NCI-H2196 treated with DMSO at 0.1 percent for 48 hours (cell line): ENCODE data around the gene CLOCK.
A peak's percentile ranks its signal among the peaks of the same experiment; 100 is the strongest.

Experiments
- DNase-seq: peaks from one replicate; lab custom pipeline; 2025; ENCODE audit not compliant: unreplicated experiment; lab: John Stamatoyannopoulos, UW

The CLOCK gene

DNA sequence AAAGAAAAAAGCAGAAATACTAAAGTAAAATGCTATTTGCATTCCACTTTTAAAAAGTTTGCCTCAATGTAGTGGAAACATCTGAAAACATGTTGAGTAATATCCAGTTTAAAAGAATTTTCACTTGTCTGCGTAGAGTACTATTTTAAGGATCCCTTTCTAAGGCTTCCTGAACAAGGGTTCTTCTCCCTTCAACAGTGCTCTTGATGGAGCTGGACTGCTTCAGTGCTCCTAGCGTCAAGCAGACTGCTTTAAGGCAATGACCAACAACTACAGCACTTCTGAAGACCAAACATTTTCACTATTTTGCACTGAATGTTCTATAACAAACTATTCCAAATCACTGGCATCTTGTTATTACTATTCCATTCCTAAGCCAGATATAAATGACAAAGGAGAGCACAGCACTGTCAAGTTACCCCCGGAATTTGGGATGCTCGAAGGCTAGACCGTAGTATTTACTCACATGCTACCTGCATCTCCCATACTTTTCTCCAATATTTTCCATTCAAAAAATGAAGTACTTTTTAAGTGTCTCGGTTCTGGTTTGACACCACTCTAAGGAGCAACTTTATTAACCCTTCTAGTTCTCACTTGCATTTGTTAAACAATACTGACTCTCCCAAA, 114.9 kb downstream of the CLOCK start:
- DNase-seq: no peak

DNA sequence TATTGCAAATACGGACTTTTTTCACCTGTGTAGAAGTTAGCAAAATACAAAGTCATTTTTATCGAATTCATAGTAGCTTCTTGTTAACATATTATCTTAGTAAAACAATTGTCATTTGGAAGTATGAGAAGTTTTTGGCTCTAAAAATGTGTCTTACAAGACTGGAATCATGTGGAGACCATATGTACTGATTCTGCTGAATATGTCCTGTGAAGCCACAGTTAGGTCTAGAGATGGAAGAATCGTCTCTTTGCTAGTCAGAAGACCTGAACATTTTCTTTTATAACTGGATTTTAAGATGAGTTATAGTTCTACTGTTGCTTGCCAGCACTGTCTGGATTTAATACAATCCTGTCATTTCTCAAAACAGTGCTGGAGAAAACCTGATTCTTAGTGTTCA, 121.9 kb downstream of the CLOCK start:
- DNase-seq: no peak

DNA sequence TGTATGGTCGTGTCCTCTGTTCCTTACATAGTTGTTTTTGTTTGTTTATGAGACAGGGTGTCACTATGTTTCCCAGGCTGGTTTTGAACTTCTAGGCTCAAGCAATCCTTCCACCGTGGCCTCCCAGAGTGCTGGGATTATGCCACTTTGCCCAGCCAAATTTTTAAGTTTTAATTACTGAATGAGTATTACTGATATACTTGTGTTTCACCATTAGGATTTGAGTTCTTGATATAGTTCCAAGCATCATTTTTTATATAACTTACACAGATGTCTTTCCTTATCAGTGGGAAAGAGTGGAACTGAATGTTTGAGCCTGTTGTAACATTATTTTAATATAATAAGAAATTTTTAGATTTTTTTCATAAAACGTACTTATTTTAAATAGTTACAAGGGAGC, 130.5 kb downstream of the CLOCK start:
- no peak for DNase-seq

DNA sequence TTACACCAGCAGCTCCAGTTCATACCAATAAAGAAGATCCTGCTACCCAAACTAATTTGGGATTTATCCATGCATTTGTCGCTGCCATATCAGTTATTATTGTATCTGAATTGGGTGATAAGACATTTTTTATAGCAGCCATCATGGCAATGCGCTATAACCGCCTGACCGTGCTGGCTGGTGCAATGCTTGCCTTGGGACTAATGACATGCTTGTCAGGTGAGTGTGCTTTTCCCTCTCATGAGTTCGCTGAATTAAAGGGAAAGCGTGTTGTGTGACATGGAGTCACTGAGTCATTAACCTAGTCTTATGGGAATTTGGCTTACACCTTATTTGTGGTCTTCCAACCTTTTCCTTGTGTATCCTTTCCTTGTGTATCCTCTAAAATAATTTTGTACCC, 135.1 kb downstream of the CLOCK start:
- DNase-seq: no peak

DNA sequence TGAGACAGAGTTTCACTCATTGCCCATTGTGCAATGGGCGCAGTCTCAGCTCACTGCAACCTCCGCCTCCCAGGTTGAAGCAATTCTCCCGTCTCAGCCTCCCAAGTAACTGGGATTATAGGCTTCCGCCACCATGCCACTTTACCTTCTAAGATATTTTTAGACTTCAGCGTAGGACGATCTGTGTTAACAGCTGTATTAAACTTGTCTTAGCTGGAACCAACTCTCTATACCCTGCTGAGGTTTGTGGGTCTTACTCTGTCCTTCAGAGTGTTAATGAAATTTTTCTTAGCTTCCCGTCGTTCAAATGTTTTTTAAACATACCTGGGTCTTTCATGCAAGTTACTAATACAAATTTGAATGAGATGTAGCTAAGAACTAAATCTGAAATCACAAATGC, 136.3 kb downstream of the CLOCK start:
- no peak for DNase-seq

DNA sequence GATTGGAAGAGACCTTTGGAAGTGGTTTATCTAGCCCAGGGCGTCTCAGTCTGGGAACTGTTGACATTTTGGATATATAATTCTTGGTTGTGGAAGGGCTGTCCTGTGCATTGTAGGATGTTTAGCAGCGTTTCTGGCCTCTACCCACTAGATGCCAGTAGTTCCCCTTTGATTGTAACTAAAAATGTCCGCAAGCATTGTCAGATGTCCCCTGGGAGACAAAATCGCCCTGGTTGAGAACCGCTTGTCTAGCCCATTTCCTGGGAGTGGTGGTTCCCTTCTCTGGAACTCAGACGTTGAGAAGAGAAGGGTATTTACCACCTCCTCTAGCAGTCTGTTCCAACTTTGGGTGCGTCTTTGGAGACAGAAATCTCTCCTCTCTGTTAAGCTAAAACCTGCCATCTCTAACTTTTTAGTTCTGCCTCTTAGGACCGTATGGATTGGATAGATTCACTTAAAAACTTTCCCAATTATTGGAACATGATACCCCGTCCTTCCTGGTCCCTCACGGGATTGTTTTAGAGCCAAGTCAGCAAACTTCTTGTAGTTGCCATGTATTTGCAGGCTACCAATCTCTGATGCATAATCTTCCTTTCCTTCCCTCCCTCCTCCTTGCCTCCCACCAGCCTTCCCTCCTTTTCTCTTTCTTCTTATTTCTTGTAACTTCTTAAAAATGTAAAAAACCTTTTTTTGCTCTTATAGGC, 137.1 kb downstream of the CLOCK start:
- DNase-seq: no peak

DNA sequence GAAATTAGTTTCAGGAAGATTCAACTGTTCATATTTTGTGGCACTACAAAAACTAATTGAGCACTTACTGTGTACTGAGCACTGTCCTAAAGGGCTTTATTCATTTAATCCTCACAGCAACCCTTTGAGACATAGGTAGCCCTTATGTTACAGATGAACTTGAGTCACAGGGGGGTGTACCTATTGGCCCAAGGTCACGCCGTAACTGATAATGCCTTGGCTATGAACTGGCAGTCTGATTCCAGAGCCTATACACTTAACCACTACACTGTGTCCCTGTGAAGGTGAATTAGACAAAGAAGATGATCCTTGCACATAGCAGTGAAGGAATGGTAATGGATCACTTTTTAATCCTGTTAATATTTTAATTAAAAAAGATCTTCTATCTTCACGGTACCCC, 138.9 kb downstream of the CLOCK start:
- DNase-seq: no peak

DNA sequence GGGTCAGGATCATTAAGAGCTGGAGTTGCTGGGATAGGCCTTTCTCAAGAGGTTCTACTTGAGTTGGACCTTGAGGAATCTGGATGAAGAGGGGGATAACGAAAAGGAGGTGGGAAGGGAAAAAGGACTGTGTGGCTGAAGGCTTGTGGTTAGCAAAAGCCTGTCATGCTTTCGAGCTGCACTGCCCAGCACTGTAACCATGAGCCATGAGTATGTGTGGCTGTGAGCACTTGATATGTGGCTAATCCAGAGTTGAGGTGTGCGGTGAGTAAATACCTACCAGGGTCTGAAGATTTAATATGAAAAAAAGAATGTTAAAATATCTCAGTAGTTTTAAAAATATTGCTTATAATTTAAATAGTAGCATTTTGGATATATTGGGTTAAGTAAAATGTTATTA, 139.6 kb downstream of the CLOCK start:
- no peak for DNase-seq

DNA sequence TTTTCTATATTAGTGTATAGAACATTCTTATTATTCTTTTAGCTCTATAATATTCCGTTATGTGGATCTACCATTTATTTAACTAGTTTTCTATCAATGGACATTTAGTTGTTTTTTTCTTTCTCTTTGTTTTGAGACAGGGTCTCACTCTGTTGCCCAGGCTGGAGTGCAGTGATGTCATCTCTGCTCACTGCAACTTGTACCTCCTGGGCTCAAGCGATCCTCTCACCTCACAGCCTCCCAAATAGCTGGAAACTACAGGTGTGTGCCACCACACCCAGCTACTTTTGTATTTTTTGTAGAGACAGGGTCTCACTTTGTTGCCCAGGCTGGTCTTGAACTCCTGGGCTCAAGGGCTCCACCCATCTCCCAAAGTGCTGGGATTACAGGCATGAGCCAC, 140.2 kb downstream of the CLOCK start:
- no peak for DNase-seq

DNA sequence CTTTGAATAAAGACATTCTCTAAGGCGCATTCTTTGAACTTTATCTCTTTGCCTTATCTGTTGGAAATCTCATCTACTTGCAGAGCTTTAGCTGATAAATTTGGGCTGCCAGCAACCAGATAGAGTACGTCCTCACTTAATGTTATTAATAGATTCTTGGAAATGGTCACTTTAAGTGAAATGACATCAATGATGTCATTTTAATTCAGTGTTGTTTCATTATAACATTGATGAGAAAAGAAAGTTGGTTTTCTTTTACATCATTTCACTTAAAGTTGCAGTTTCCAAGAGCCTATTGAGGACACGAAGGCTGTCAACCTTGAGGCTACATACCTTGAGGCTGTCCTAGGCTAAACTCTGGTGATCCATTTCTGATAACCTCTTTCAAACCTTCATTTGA, 141.6 kb downstream of the CLOCK start:
- DNase-seq: no peak

DNA sequence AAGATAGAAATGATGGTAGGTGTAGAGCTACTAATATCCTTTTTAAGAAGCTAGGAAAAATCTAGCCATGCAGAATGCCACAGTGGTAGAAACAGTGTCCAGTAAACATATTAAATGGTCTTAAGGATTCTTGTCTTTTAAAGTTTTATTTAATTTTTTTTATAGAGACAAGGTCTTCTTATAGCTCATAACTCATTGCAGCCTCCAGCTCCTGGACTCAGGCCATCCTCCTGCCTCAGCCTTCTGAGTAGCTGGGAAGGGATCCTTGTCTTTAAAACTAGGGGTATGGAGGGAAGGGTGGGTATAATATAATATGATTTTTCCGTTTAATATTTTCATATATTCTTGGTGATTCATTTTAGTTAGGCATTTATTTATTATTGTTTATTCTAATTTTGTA, 147.1 kb downstream of the CLOCK start:
- DNase-seq: no peak

DNA sequence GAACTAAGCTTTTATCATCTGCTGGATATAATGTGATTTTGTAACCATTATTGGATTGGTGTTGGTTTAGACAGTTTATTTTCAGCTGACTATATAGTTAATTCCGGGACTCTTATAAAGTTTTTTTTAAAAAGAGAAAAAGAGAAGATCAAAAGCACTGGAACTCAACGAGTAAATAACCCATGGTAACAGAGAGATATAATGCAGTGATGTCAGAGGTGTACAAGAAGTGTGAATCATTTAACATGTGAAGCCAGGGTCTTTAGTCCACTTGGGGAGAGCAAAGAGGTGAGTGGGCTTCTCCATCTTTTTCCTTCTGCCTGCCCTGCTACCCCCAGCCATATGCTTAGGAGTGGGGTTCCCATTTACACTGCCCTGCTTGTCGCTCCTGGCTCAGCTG, 147.7 kb downstream of the CLOCK start:
- no peak for DNase-seq

DNA sequence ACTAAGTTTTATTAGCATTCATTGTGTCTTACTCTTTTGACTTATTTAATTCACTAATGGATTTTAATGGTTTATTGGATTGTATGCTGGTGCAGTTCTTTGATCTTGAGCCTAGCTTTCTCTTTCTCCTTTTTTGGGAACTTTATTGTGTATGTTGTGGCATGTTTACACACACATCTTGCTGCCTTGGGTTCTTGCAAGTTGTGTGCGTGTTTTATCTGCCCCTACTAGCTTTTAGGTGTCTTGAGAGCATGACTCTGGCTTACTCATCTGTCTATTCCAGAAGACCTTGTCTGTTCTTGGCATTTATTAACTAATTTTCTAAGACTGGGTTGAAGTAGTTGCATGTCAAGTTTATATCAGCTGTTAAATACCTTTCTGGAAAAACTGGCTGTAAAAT, 148.2 kb downstream of the CLOCK start:
- DNase-seq: no peak

DNA sequence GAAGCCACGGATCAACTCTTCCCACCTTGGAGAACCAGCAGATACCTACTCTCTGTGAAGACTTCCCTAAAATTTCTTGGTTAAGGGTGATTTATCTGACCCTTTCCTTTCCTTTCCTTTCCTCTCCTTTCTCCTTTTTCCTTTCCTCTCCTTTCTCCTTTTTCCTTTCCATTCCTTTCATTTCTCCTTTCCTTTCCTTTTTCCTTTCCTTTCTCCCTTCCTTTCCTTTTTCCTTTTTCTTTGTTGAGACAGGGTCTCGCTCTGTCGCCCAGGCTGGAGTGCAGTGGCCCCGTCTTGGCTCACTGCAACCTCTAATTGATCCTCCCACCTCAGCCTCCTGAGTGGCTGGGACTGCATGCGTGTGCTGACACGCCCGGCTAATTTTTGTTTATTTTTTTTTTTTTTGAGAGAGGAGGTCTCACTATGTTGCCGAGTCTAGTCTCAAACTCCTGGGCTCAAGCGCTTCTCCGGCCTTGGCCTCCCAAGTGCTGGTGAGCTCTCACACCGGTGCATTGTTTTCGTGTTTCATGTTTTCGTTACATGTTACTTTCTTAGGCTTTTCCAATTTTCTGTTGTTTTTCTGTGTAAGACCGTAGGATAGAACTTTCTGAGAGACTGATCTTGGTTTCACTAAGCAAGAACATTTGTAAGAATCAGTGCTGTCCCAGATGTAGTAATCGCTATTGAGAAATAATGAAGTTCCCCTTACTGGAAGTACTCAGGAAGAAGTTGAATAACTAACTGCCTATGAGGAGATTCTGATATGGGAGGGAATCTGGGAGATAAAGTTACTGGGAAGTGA, 149.0 kb downstream of the CLOCK start:
- no peak for DNase-seq

DNA sequence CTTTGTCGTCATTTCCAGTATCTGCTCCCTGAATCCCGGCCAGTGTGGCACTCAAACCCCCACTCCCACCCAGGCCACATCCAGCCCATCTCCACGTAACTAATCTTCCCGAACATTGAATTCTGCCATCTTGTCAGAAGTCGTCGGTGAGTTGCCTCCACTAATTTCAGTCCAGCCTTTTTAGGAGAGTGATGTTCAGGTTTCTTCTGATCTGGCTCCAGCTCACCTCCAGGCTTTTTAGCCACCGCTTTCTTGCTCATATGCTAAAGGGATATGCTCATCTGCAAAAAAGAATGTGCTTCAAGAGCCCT, 149.6 kb downstream of the CLOCK start:
- DNase-seq: no peak

DNA sequence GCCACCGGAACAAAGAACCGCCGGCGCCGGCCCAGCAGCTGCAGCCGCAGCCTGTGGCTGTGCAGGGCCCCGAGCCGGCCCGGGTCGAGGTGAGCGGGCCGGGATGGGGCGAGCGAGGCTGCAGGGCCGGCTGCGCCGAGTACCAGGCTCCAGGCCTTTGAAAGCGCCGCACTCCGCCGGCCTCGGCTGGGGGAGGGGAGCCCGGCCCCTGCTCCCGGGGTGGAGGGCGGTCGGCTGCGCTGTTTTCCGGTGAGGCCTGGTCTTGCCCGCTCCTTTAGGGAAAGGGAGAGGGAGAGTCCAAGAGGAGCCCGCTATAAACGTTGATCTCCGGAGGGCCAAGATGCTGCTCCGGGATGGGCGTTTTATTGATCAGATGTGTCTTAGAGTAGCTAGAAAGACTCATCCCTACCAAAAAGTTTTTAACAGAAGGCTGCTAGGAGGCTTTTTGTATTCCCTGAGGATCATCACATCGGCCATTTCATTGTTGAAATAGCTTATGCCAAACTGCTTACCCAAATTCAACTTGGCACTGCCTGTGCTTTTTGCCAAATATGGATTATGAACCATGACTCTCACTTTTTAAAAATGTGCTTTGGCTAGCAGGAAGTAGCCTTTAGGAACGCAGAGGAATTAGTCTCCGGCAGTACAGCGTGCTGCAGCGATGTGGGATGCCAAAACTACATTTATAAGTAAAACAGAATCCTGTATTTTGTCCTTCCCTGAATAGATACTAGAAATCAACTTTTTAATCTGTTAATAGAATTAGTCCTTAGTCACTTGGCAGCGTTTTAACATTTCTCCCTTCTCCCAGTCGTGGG, 150.2 kb downstream of the CLOCK start:
- DNase-seq: no peak

DNA sequence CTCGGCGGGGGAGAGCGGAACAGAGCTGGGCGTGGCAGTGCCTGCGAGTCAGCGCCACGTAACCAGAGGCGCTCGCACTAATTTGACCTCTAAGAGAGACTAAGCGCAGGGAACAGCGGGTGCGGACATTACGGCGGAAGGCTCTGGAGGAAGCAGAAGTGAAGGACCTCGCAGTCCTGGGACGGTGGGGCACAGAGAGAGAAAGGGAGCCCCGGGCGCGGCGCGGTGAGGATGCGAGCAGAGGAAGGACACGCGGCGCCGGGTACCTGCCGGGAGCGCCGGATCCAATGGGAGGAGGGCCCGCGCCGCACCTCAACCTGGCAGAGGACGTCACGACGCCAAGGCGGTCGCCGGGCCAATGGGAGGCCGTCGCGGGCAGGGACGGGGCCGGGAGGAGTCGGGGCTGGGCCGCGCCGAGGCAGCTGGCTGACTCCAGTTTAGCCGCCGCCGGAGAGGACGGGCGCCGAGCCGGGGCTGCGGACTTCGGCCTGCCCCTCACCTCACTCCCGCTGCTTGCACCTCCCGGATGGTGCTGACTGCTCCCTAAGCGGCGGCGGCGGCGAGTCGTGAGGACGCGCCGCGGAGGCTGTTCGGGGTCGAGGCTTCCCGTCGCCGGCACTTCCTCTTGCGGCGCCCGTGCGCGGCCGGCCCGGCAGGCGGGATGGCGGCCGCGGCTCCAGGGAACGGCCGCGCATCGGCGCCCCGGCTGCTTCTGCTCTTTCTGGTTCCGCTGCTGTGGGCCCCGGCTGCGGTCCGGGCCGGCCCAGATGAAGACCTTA, 151.0 kb downstream of the CLOCK start, which contains the start of gene TMEM165:
Gene TMEM165 (plus strand): TSS at position 429 of the 779 bp plus-strand sequence. CDS start 233 bp downstream, at position 662.
- DNase-seq: peak; percentile 47

DNA sequence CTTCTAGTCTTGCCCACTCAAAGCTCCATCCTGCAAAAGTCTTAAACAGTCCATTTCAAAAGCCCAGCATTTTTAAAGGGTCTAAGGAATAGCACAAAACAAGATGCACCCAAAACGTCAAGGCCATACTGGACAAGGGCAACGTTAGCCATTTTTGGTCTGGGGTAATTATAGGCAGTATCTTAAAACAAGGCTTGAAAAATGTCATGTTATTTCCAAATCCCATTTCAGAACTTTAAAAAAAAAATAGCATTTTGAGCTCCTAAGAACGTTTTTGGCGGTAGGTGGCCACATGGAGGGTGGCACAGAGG, 151.5 kb downstream of the CLOCK start:
- no peak for DNase-seq

DNA sequence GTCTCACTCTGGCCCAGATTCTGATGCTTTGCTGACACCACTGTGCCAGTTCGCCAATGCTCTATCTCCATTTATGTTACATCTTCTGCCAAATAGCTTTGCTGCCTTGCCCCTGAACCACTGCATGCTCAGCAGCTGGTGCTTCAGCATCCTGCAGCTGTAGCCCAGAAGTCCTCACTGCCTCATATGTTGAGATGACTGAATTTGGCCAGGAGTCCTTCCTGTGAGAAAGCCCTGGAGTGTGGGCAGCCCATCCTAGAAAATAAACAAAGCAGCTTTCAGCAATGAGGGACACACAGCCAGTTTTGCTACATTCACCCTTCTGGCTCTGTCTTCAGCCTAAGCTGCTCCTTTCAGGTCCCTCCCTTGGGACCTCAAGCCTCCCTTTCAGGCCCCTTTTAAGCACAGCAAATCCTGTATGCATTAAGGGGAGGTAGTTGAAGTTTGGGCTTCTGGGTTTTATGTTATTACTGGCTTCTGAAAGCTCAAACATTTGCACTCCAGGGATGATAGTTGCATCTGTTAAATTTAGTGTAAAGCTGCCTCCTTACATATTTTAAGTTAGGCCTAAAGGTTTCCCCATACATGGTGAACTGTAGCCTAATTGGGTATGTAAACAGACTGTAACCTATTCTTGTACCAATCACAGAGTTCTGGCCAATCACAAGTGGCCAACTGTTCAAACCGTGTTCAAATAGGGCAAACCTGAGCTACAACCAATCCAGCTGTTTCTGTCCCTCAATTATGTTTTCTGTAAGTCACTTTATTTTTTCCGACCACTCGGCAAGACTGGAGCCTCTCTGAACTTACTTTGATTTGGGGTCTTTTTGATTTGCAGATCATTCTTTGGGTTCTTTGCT, 153.0 kb downstream of the CLOCK start:
- no peak for DNase-seq

DNA sequence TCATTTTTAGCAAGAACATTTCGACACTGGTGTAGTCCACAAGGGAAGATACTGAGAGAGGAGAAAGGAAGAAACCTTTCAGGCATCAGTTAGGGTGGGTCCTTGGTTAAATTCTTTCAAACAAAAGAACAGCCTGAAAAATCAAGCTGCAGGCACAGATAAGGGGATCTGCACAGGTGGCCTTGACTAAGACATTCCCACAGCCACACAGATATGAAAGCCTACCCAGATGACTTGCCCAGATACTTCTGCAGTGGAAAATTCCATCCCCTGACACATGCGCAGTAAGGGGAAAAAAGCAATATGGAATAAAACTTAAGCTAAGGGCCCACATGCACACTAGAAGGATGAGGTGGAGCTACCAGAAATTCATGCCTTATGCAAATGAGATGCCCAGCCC, 159.9 kb downstream of the CLOCK start:
- no peak for DNase-seq
